Tibial artery (tissue), 4 donors: ENCODE data around the gene LYPD6B.

Source experiments
- DNase-seq, 2 donors: peaks; one replicate each; pipeline ENCODE4 v3.0.0-alpha.2; 2019
- H3K27ac ChIP-seq, 2 donors: fragments of 200-600 bp; sonication (generic) in 1 of 2; 1 replicate in 1 of 2; 2 replicates in 1 of 2; pipeline ENCODE4 v1.5.1; 2018 to 2019; ENCODE audit warnings: mild to moderate bottlenecking in 1 of 2
- H3K27me3 ChIP-seq, 2 donors: fragments of 200-600 bp; sonication (generic) in 1 of 2; one replicate each; pipeline versions ENCODE4 v1.5.1 to v1.6.0; 2016 to 2019
- H3K36me3 ChIP-seq, 3 donors: fragments of 200-600 bp; sonication (generic) in 2 of 3; one replicate each; pipeline ENCODE4 v1.5.1; 2016 to 2019; ENCODE audit warnings: mild to moderate bottlenecking in 2 of 3
- H3K4me1 ChIP-seq, 4 donors: fragments of 200-600 bp; sonication (generic) in 2 of 4; 1 replicate in 3 of 4; 2 replicates in 1 of 4; pipeline ENCODE4 v1.5.1; 2016 to 2019
- H3K4me3 ChIP-seq, 2 donors: fragments of 200-600 bp; sonication (generic) in 1 of 2; 1 replicate in 1 of 2; 2 replicates in 1 of 2; pipeline ENCODE4 v1.5.1; 2018 to 2019; ENCODE audit warnings: mild to moderate bottlenecking in 2 of 2
- H3K9me3 ChIP-seq, 3 donors: fragments of 200-600 bp; sonication (generic) in 1 of 3; one replicate each; pipeline ENCODE4 v1.5.1; 2016 to 2019
- CTCF ChIP-seq, 2 experiments: fragments of 200-600 bp in 1 of 2; fragments of 450-650 bp in 1 of 2; IDR thresholded peaks; one replicate each; pipeline ENCODE4 v1.5.1; 2017 to 2019; ENCODE audit warnings: antibody characterized with exemption in 2 of 2, mild to moderate bottlenecking in 1 of 2, moderate library complexity in 1 of 2
- intact Hi-C: fragments of 100-400 bp; cut with DNase I; formaldehyde crosslinking; loops from one replicate; pipeline ENCODE4 v1.15.0; 2023; ENCODE audit warnings: low total_unique reads

LYPD6B gene

GRCh38 chr2:149188291-149188690 lies 149.8 kb downstream of the LYPD6B start:
- Histone ChIP-seq H3K36me3 (no peaks in the 10 kb centered on the region), H3K4me1 (no peaks in the 10 kb centered on the region), H3K27ac (no peak overlapping the region), H3K27me3 (no peaks in the 10 kb centered on the region), H3K9me3 (no peaks in the 10 kb centered on the region), H3K4me3 (no peak overlapping the region)
- DNase-seq: no peak
- intact Hi-C loops: no loop called here
- TF ChIP-seq CTCF (IDR thresholded peaks at IDR 0.05): no peak

- DNase-seq: no peak
- Histone ChIP-seq H3K9me3 (no peaks in the 10 kb centered on the region), H3K4me3 (no peak overlapping the region), H3K4me1 (no peaks in the 10 kb centered on the region), H3K27ac (no peak overlapping the region), H3K36me3 (no peaks in the 10 kb centered on the region), H3K27me3 (no peaks in the 10 kb centered on the region)
- intact Hi-C loops: no loop called here
- no peak for TF ChIP-seq CTCF (IDR thresholded peaks at IDR 0.05)
Observed at GRCh38 chr2:149189769-149190168, 151.3 kb downstream of the LYPD6B start.

- no peak for DNase-seq
Observed at GRCh38 chr2:149191915-149192314, 153.4 kb downstream of the LYPD6B start.

GRCh38 chr2:149192427-149192826 lies 153.9 kb downstream of the LYPD6B start:
- intact Hi-C loops: no loop called here
- Histone ChIP-seq H3K4me1 (no peaks in the 10 kb centered on the region), H3K4me3 (no peak overlapping the region), H3K36me3 (no peaks in the 10 kb centered on the region), H3K9me3 (no peaks in the 10 kb centered on the region), H3K27me3 (no peaks in the 10 kb centered on the region), H3K27ac (no peak overlapping the region)
- no peak for DNase-seq
- no peak for TF ChIP-seq CTCF (IDR thresholded peaks at IDR 0.05)

More at GRCh38 chr2:149191915-149192314, 153.4 kb downstream of the LYPD6B start:
- intact Hi-C loops: no loop called here
- Histone ChIP-seq H3K9me3 (no peaks in the 10 kb centered on the region), H3K27me3 (no peaks in the 10 kb centered on the region), H3K36me3 (no peaks in the 10 kb centered on the region), H3K4me3 (no peak overlapping the region), H3K27ac (no peak overlapping the region), H3K4me1 (no peaks in the 10 kb centered on the region)
- no peak for TF ChIP-seq CTCF (IDR thresholded peaks at IDR 0.05)

GRCh38 chr2:149200109-149200520 lies 161.6 kb downstream of the LYPD6B start:
- no peak for TF ChIP-seq CTCF (IDR thresholded peaks at IDR 0.05)
- Histone ChIP-seq H3K4me1 (no peaks in the 10 kb centered on the region), H3K4me3 (no peak overlapping the region), H3K27me3 (no peaks in the 10 kb centered on the region), H3K27ac (no peak overlapping the region), H3K9me3 (no peaks in the 10 kb centered on the region), H3K36me3 (no peaks in the 10 kb centered on the region)
- intact Hi-C loops: no loop called here
- no peak for DNase-seq

- no peaks in the 10 kb centered on the region for H3K36me3 ChIP-seq
- H3K27ac ChIP-seq: no peak overlapping the region
- intact Hi-C loops: no loop called here
- H3K4me1 ChIP-seq: no peaks in the 10 kb centered on the region
- no peaks in the 10 kb centered on the region for H3K27me3 ChIP-seq
- no peak overlapping the region for H3K4me3 ChIP-seq
- no peak for TF ChIP-seq CTCF (IDR thresholded peaks at IDR 0.05)
- no peaks in the 10 kb centered on the region for H3K9me3 ChIP-seq
- no peak for DNase-seq
Observed at GRCh38 chr2:149204686-149205085, 166.2 kb downstream of the LYPD6B start.
